Neural progenitor cell (in vitro differentiated cells): ENCODE data around the gene IL16. TPM values are rescaled to one million over a fixed set of nuclear protein-coding genes. Genes with fewer than 3 reads are reported as not detected.

ENCODE experiments used
- DNase-seq: peaks from one replicate; pipeline ENCODE4 v3.0.0-alpha.2; 2016; ENCODE audit warnings: low spot score
- H2AFZ ChIP-seq: fragments of 200-600 bp; sonication (generic); replicated peaks from 2 replicates; pipeline ENCODE4 v1.6.1; 2016; ENCODE audit warnings: antibody characterized with exemption
- H3F3A ChIP-seq: fragments of 200-600 bp; sonication (generic); 2 replicates; pipeline ENCODE4 v1.6.1; 2016; ENCODE audit warnings: antibody characterized with exemption, low read depth
- H3K27ac ChIP-seq: fragments of 200-600 bp; sonication (generic); 2 replicates; pipeline ENCODE4 v1.5.1; 2016; ENCODE audit warnings: mild to moderate bottlenecking
- H3K27me3 ChIP-seq: fragments of 200-600 bp; sonication (generic); 2 replicates; pipeline ENCODE4 v1.6.1; 2016; ENCODE audit warnings: mild to moderate bottlenecking, moderate library complexity
- H3K36me3 ChIP-seq: fragments of 200-600 bp; sonication (generic); 2 replicates; pipeline ENCODE4 v1.5.1; 2016
- H3K4me1 ChIP-seq: fragments of 200-600 bp; sonication (generic); 2 replicates; pipeline ENCODE4 v1.6.1; 2016; ENCODE audit warnings: mixed run types
- H3K4me2 ChIP-seq: fragments of 200-600 bp; sonication (generic); 2 replicates; pipeline ENCODE4 v1.6.1; 2016
- H3K4me3 ChIP-seq: fragments of 200-600 bp; sonication (generic); 2 replicates; pipeline ENCODE4 v1.5.1; 2016
- H3K79me2 ChIP-seq: fragments of 200-600 bp; sonication (generic); 2 replicates; pipeline ENCODE4 v1.6.1; 2016; ENCODE audit warnings: low read depth
- H3K9ac ChIP-seq: fragments of 200-600 bp; sonication (generic); 2 replicates; pipeline ENCODE4 v1.6.1; 2016
- H3K9me3 ChIP-seq: fragments of 200-600 bp; sonication (generic); 2 replicates; pipeline ENCODE4 v1.5.1; 2016; ENCODE audit warnings: low read depth
- H4K20me1 ChIP-seq: fragments of 200-600 bp; sonication (generic); 2 replicates; pipeline ENCODE4 v1.6.1; 2016; ENCODE audit warnings: low read depth
- H3K27ac Mint-ChIP-seq: 3 replicates; pipeline ENCODE4 v1.8.0; 2021; ENCODE audit warnings: mixed read lengths
- H3K27me3 Mint-ChIP-seq: 2 replicates; pipeline ENCODE4 v1.8.0; 2022; ENCODE audit warnings: low read depth, mild to moderate bottlenecking, inconsistent platforms, moderate library complexity, mixed read lengths; ENCODE audit not compliant: insufficient read depth
- H3K36me3 Mint-ChIP-seq: 3 replicates; pipeline ENCODE4 v1.8.0; 2021; ENCODE audit warnings: mixed read lengths
- H3K4me1 Mint-ChIP-seq: 3 replicates; pipeline ENCODE4 v1.8.0; 2021; ENCODE audit warnings: mixed read lengths
- H3K4me3 Mint-ChIP-seq: 3 replicates; pipeline ENCODE4 v1.8.0; 2021; ENCODE audit warnings: mild to moderate bottlenecking, moderate library complexity, mixed read lengths
- H3K9me3 Mint-ChIP-seq: 3 replicates; pipeline ENCODE4 v1.8.0; 2020; ENCODE audit warnings: mixed read lengths
- CTCF ChIP-seq: fragments of 200-600 bp; sonication (generic); IDR thresholded peaks from 2 replicates; pipeline ENCODE4 v1.5.1; 2017; ENCODE audit warnings: antibody characterized with exemption, mild to moderate bottlenecking
- EZH2 ChIP-seq: fragments of 200-600 bp; sonication (generic); IDR thresholded peaks from 2 replicates; pipeline ENCODE4 v1.6.1; 2017; ENCODE audit warnings: antibody characterized with exemption, mild to moderate bottlenecking, moderate library complexity
- EZH2phosphoT487 ChIP-seq: fragments of 200-600 bp; sonication (generic); IDR thresholded peaks from 2 replicates; pipeline ENCODE4 v1.6.1; 2017; ENCODE audit warnings: antibody characterized with exemption
- total RNA-seq: library from RNA; depleted of rRNA; stranded (reverse); fragments of >200 nt; gene quantifications from 2 replicates; pipeline ENCODE4 v1.2.3, GENCODE V29; 2015; ENCODE audit warnings: low replicate concordance

IL16 gene
- total RNA-seq, 1 donor from 2014 or later = not detected

- Histone ChIP-seq H3K4me3 (no peak overlapping the region), H4K20me1 (no peaks in the 10 kb centered on the region), H3K4me1 (peaks cover 2% of the 10 kb centered on the region), H3K36me3 (no peaks in the 10 kb centered on the region), H3F3A (no peaks in the 10 kb centered on the region), H2AFZ (no peak overlapping the region), H3K9me3 (no peaks in the 10 kb centered on the region), H3K27ac (no peak overlapping the region), H3K4me2 (no peak overlapping the region), H3K27me3 (no peaks in the 10 kb centered on the region), H3K9ac (no peak overlapping the region), H3K79me2 (no peaks in the 10 kb centered on the region)
- DNase-seq = no peak
- Mint-ChIP-seq H3K27me3 (peaks cover 2% of the 10 kb centered on the region), H3K36me3 (no peaks in the 10 kb centered on the region), H3K9me3 (no peaks in the 10 kb centered on the region), H3K4me3 (no peak overlapping the region), H3K27ac (no peak overlapping the region), H3K4me1 (no peaks in the 10 kb centered on the region)
- no peak for TF ChIP-seq CTCF
- TF ChIP-seq EZH2 = no peak
- no peak for TF ChIP-seq EZH2phosphoT487
These were observed 38.8 kb downstream of the IL16 start for GRCh38 chr15:81235276-81236123.

DNA sequence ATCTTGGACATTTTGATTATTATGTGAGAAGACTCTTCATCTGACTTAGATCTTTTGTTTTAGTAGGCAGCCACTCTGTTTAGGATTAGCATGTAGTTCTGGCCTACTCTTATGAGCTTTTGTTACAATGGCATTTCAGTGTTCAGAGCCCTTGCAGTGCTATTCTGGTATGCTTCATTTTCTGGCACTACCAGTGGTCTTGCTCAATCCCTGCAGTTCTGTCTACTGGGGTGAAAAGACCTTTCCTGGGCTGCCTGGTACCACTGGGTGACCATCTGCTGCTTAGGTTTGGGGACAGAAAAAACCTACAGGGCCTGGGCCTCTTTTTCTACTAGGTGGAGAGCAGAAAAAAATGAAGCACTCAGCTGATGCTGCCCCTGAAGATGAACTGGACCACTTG lies 42.5 kb downstream of the IL16 start:
- H3K36me3 Mint-ChIP-seq = no peaks in the 10 kb centered on the region
- Histone ChIP-seq H3K9me3 (peaks cover 7% of the 10 kb centered on the region), H2AFZ (peak overlapping the region; percentile 54), H3K9ac (no peak overlapping the region), H3K4me3 (no peak overlapping the region), H3K36me3 (no peaks in the 10 kb centered on the region), H3K27me3 (no peaks in the 10 kb centered on the region), H3K79me2 (no peaks in the 10 kb centered on the region), H3K4me2 (no peak overlapping the region), H4K20me1 (no peaks in the 10 kb centered on the region), H3F3A (no peaks in the 10 kb centered on the region), H3K4me1 (no peaks in the 10 kb centered on the region), H3K27ac (no peak overlapping the region)
- H3K9me3 Mint-ChIP-seq = peaks cover 14% of the 10 kb centered on the region
- no peaks in the 10 kb centered on the region for H3K4me1 Mint-ChIP-seq
- no peak overlapping the region for H3K27ac Mint-ChIP-seq
- H3K4me3 Mint-ChIP-seq = no peak overlapping the region
- TF ChIP-seq EZH2 (no peak), EZH2phosphoT487 (no peak), CTCF (no peak)
- no peaks in the 10 kb centered on the region for H3K27me3 Mint-ChIP-seq
- DNase-seq = no peak

DNA sequence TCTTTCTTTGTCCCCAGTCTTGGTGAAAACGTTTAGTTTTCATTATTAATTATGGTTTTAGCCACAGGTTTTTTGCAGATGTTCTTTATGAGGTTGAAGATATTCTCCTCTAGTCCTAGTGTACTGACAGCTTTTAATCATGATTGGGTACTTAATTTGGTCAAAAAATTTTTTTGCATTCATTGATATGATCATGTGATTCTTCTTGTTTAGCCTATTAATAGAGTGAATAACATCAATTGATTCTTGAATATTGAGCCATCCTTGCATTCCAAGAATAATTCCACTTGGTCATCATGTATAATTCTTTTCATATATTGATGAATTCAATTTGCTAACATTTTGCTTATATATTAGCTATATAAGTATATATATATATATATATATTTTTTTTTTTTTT lies 46.1 kb downstream of the IL16 start:
- Histone ChIP-seq H3K9me3 (peaks cover 7% of the 10 kb centered on the region), H4K20me1 (no peaks in the 10 kb centered on the region), H3K9ac (no peak overlapping the region), H3K36me3 (no peaks in the 10 kb centered on the region), H3K4me1 (no peaks in the 10 kb centered on the region), H3K27me3 (no peaks in the 10 kb centered on the region), H3K27ac (no peak overlapping the region), H3K4me2 (no peak overlapping the region), H2AFZ (no peak overlapping the region), H3K4me3 (no peak overlapping the region), H3K79me2 (no peaks in the 10 kb centered on the region), H3F3A (no peaks in the 10 kb centered on the region)
- H3K4me3 Mint-ChIP-seq = no peak overlapping the region
- no peaks in the 10 kb centered on the region for H3K4me1 Mint-ChIP-seq
- peaks cover 15% of the 10 kb centered on the region for H3K9me3 Mint-ChIP-seq
- DNase-seq = no peak
- no peaks in the 10 kb centered on the region for H3K36me3 Mint-ChIP-seq
- H3K27me3 Mint-ChIP-seq = no peaks in the 10 kb centered on the region
- no peak overlapping the region for H3K27ac Mint-ChIP-seq
- TF ChIP-seq EZH2 (no peak), CTCF (no peak), EZH2phosphoT487 (no peak)
